ENCODE data around the gene FSTL4. TPM values are rescaled to one million over a fixed set of nuclear protein-coding genes. Genes with fewer than 3 reads are reported as not detected.

FSTL4 gene
- total and polyA plus RNA-seq, 12 donors: 0.48 to 5.2 (median 2.3) TPM

GRCh38 chr5:133266966-133267365, 345.4 kb downstream of the FSTL4 start:
- Histone ChIP-seq H3K4me1 (replicated peaks in 1 of 2) (no peaks in the 10 kb centered on the region), H3K36me3 (replicated peaks in 1 of 2) (no peaks in the 10 kb centered on the region), H3K27me3 (no peaks in the 10 kb centered on the region), H3K4me3 (no peak overlapping the region), H3K9me3 (replicated peaks in 1 of 3) (no peaks in the 10 kb centered on the region), H3K27ac (no peak overlapping the region)
- intact Hi-C loops (cut with DNase I): no loop called here
- 87 to 96% (median 91%) methylated on average over 4 of the region's 4 CpGs for WGBS, 4 donors
- TF ChIP-seq POLR2A (IDR thresholded peaks at IDR 0.05) (no peak), CTCF (IDR thresholded peaks at IDR 0.05) (no peak)
- no peak for DNase-seq

- intact Hi-C loops (cut with DNase I): no loop called here
- DNase-seq: no peak
- 71 to 100% (median 84%) methylated on average over 1 to 2 of the region's 2 CpGs for WGBS, 4 donors
- no peaks in the 10 kb centered on the region for H3K36me3 ChIP-seq (replicated peaks in 1 of 2)
- H3K27me3 ChIP-seq: no peaks in the 10 kb centered on the region
- no peak overlapping the region for H3K27ac ChIP-seq
- H3K4me3 ChIP-seq: no peak overlapping the region
- no peak for TF ChIP-seq CTCF (IDR thresholded peaks at IDR 0.05)
- no peak for TF ChIP-seq POLR2A (IDR thresholded peaks at IDR 0.05)
- no peaks in the 10 kb centered on the region for H3K4me1 ChIP-seq (replicated peaks in 1 of 2)
- no peaks in the 10 kb centered on the region for H3K9me3 ChIP-seq (replicated peaks in 1 of 3)
These were observed 345.8 kb downstream of the FSTL4 start for GRCh38 chr5:133266527-133266878.

GRCh38 chr5:133265720-133266526, 346.4 kb downstream of the FSTL4 start:
- Histone ChIP-seq H3K4me1 (replicated peaks in 1 of 2) (no peaks in the 10 kb centered on the region), H3K27ac (no peak overlapping the region), H3K4me3 (no peak overlapping the region), H3K36me3 (replicated peaks in 1 of 2) (no peaks in the 10 kb centered on the region), H3K9me3 (replicated peaks in 1 of 3) (no peaks in the 10 kb centered on the region), H3K27me3 (no peaks in the 10 kb centered on the region)
- no peak for TF ChIP-seq CTCF (IDR thresholded peaks at IDR 0.05)
- TF ChIP-seq POLR2A (IDR thresholded peaks at IDR 0.05): no peak
- no peak for DNase-seq
- intact Hi-C loops (cut with DNase I): no loop called here
- 67 to 80% (median 72%) methylated on average over 12 to 18 of the region's 18 CpGs for WGBS, 4 donors

GRCh38 chr5:133265257-133265656, 347.1 kb downstream of the FSTL4 start:
- DNase-seq: no peak
- H3K27ac ChIP-seq: no peak overlapping the region
- TF ChIP-seq CTCF (IDR thresholded peaks at IDR 0.05): no peak
- TF ChIP-seq POLR2A (IDR thresholded peaks at IDR 0.05): no peak
- H3K9me3 ChIP-seq (replicated peaks in 1 of 3): no peaks in the 10 kb centered on the region
- intact Hi-C loops (cut with DNase I): no loop called here
- H3K27me3 ChIP-seq: no peaks in the 10 kb centered on the region
- no peaks in the 10 kb centered on the region for H3K4me1 ChIP-seq (replicated peaks in 1 of 2)
- H3K4me3 ChIP-seq: no peak overlapping the region
- WGBS, 4 donors: 76 to 94% (median 87%) methylated on average over 3 to 5 of the region's 5 CpGs
- no peaks in the 10 kb centered on the region for H3K36me3 ChIP-seq (replicated peaks in 1 of 2)
